K562 (cell line): ENCODE data around the gene NAV2. TPM values are rescaled to one million over a fixed set of nuclear protein-coding genes. Genes with fewer than 3 reads are reported as not detected.

Experiments used
- KAT8 ChIP-seq: fragments of 450-650 bp; IDR thresholded peaks from 2 replicates; pipeline ENCODE4 v1.6.1; 2016; ENCODE audit warnings: low read depth, mild to moderate bottlenecking
- MYC ChIP-seq, 2 experiments: fragments of 250-450 bp in 1 of 2; sonication (Bioruptor Pico) in 1 of 2; IDR thresholded peaks; 2 replicates each; pipeline versions ENCODE4 v1.5.1 to v1.6.1; 2012 to 2021; ENCODE audit warnings: low read depth in 2 of 2, borderline replicate concordance in 1 of 2, improper control_type of control experiment in 1 of 2, low read length in 1 of 2, mild to moderate bottlenecking in 1 of 2, moderate library complexity in 1 of 2
- SAP30 ChIP-seq: fragments of 200-600 bp; sonication (generic); IDR thresholded peaks from 2 replicates; pipeline ENCODE4 v1.6.1; 2012; ENCODE audit warnings: borderline replicate concordance, low read depth, mild to moderate bottlenecking, moderate library complexity, low read length, control low read depth, inconsistent platforms; ENCODE audit not compliant: insufficient read depth, poor library complexity, severe bottlenecking
- ZNF707 ChIP-seq: fragments of 250-450 bp; sonication (Bioruptor Pico); conservative IDR thresholded peaks from 2 replicates; pipeline ENCODE4 v1.8.0; 2022; ENCODE audit warnings: inconsistent platforms, mild to moderate bottlenecking, moderate library complexity
- polyA plus RNA-seq, 8 experiments: library from polyadenylated mRNA; depleted of rRNA in 4 of 8; stranded (reverse) in 5 of 8; unstranded in 3 of 8; fragments of >200 nt; fragmentation: Nextera tagmentation in 2 of 8; fragmentation: Illumina TruSeq in 1 of 8; extraction: Ambion mirVana in 2 of 8; extraction: Trizol in 1 of 8; gene quantifications; 2 replicates each; pipeline versions ENCODE4 v1.2.1 to v1.2.3, GENCODE V29; 2011 to 2014; ENCODE audit warnings: inconsistent platforms in 1 of 8, missing spikeins in 1 of 8
- total RNA-seq, 7 experiments: library from RNA; depleted of rRNA in 6 of 7; stranded (reverse); fragments of >200 nt in 6 of 7; fragmentation: Illumina TruSeq in 2 of 7; extraction: Trizol in 2 of 7; gene quantifications; 2 replicates each; pipeline versions ENCODE4 v1.2.1 to v1.2.3, GENCODE V29; 2011 to 2021; ENCODE audit warnings: low replicate concordance in 1 of 7
- TF ChIP-seq, protein P1 (sequence below): fragments of 250-450 bp; sonication (Bioruptor Pico); IDR thresholded peaks from 2 replicates; pipeline ENCODE4 v1.4.0; 2020
- TF ChIP-seq, protein P2 (sequence below): sonication (generic); formaldehyde crosslinking; IDR thresholded peaks from 2 replicates; pipeline ENCODE4 v1.8.0; 2022; ENCODE audit warnings: mild to moderate bottlenecking, missing genetic modification reagents
- TF ChIP-seq, protein P3 (sequence below), 2 experiments: fragments of 450-650 bp in 1 of 2; sonication (generic) in 1 of 2; formaldehyde crosslinking in 1 of 2; IDR thresholded peaks; 2 replicates each; pipeline versions ENCODE4 v1.7.1 to v1.9.0; 2016 to 2022; ENCODE audit warnings: inconsistent platforms in 1 of 2, mild to moderate bottlenecking in 1 of 2, missing genetic modification reagents in 1 of 2
- TF ChIP-seq, protein P4 (sequence below): fragments of 450-650 bp; IDR thresholded peaks from 2 replicates; pipeline ENCODE4 v1.6.1; 2014; ENCODE audit warnings: low read depth, mild to moderate bottlenecking, moderate library complexity, borderline replicate concordance

NAV2 gene
- total and polyA plus RNA-seq, 9 of the 15 experiments (the other 6 are each of a cell fraction or from before 2014, with no cell fraction given): 0.03 to 0.35 (median 0.05) TPM

DNA sequence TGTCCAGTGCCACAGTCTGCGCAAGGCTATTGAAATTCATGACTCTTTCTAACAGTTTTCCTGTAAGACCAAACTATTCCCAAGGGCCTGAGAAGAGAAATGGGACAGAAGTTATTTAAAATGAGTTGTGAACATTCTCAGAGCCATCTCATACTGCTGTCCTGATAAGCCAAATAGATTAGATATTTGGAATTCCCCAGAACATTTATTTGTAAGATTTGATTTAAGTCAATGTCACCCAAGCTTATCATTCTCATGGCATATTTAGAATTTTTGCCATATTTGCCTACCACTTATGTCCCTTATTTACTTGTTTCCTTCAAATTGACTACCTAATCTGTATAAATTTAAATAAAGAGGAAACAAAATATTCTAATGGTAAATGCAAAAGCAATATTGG, 82.4 kb downstream of the NAV2 start (continued):
- TF ChIP-seq, protein P1, sequence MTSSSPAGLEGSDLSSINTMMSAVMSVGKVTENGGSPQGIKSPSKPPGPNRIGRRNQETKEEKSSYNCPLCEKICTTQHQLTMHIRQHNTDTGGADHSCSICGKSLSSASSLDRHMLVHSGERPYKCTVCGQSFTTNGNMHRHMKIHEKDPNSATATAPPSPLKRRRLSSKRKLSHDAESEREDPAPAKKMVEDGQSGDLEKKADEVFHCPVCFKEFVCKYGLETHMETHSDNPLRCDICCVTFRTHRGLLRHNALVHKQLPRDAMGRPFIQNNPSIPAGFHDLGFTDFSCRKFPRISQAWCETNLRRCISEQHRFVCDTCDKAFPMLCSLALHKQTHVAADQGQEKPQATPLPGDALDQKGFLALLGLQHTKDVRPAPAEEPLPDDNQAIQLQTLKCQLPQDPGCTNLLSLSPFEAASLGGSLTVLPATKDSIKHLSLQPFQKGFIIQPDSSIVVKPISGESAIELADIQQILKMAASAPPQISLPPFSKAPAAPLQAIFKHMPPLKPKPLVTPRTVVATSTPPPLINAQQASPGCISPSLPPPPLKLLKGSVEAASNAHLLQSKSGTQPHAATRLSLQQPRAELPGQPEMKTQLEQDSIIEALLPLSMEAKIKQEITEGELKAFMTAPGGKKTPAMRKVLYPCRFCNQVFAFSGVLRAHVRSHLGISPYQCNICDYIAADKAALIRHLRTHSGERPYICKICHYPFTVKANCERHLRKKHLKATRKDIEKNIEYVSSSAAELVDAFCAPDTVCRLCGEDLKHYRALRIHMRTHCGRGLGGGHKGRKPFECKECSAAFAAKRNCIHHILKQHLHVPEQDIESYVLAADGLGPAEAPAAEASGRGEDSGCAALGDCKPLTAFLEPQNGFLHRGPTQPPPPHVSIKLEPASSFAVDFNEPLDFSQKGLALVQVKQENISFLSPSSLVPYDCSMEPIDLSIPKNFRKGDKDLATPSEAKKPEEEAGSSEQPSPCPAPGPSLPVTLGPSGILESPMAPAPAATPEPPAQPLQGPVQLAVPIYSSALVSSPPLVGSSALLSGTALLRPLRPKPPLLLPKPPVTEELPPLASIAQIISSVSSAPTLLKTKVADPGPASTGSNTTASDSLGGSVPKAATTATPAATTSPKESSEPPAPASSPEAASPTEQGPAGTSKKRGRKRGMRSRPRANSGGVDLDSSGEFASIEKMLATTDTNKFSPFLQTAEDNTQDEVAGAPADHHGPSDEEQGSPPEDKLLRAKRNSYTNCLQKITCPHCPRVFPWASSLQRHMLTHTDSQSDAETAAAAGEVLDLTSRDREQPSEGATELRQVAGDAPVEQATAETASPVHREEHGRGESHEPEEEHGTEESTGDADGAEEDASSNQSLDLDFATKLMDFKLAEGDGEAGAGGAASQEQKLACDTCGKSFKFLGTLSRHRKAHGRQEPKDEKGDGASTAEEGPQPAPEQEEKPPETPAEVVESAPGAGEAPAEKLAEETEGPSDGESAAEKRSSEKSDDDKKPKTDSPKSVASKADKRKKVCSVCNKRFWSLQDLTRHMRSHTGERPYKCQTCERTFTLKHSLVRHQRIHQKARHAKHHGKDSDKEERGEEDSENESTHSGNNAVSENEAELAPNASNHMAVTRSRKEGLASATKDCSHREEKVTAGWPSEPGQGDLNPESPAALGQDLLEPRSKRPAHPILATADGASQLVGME (CRISPR knock-in tag): no peak
- TF ChIP-seq, protein P2, sequence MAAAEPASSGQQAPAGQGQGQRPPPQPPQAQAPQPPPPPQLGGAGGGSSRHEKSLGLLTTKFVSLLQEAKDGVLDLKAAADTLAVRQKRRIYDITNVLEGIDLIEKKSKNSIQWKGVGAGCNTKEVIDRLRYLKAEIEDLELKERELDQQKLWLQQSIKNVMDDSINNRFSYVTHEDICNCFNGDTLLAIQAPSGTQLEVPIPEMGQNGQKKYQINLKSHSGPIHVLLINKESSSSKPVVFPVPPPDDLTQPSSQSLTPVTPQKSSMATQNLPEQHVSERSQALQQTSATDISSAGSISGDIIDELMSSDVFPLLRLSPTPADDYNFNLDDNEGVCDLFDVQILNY (CRISPR knock-in tag): no peak
- TF ChIP-seq, protein P3, sequence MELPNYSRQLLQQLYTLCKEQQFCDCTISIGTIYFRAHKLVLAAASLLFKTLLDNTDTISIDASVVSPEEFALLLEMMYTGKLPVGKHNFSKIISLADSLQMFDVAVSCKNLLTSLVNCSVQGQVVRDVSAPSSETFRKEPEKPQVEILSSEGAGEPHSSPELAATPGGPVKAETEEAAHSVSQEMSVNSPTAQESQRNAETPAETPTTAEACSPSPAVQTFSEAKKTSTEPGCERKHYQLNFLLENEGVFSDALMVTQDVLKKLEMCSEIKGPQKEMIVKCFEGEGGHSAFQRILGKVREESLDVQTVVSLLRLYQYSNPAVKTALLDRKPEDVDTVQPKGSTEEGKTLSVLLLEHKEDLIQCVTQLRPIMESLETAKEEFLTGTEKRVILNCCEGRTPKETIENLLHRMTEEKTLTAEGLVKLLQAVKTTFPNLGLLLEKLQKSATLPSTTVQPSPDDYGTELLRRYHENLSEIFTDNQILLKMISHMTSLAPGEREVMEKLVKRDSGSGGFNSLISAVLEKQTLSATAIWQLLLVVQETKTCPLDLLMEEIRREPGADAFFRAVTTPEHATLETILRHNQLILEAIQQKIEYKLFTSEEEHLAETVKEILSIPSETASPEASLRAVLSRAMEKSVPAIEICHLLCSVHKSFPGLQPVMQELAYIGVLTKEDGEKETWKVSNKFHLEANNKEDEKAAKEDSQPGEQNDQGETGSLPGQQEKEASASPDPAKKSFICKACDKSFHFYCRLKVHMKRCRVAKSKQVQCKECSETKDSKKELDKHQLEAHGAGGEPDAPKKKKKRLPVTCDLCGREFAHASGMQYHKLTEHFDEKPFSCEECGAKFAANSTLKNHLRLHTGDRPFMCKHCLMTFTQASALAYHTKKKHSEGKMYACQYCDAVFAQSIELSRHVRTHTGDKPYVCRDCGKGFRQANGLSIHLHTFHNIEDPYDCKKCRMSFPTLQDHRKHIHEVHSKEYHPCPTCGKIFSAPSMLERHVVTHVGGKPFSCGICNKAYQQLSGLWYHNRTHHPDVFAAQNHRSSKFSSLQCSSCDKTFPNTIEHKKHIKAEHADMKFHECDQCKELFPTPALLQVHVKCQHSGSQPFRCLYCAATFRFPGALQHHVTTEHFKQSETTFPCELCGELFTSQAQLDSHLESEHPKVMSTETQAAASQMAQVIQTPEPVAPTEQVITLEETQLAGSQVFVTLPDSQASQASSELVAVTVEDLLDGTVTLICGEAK (IDR thresholded peaks at IDR 0.05): no peak
- TF ChIP-seq, protein P3 (CRISPR knock-in tag; IDR thresholded peaks at IDR 0.05): no peak
- TF ChIP-seq KAT8: no peak
- TF ChIP-seq, protein P4, sequence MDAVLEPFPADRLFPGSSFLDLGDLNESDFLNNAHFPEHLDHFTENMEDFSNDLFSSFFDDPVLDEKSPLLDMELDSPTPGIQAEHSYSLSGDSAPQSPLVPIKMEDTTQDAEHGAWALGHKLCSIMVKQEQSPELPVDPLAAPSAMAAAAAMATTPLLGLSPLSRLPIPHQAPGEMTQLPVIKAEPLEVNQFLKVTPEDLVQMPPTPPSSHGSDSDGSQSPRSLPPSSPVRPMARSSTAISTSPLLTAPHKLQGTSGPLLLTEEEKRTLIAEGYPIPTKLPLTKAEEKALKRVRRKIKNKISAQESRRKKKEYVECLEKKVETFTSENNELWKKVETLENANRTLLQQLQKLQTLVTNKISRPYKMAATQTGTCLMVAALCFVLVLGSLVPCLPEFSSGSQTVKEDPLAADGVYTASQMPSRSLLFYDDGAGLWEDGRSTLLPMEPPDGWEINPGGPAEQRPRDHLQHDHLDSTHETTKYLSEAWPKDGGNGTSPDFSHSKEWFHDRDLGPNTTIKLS: no peak
- TF ChIP-seq SAP30: no peak
- no peak for TF ChIP-seq ZNF707 (CRISPR knock-in tag)
- TF ChIP-seq MYC (IDR thresholded peaks at IDR 0.05; ENCODE audit: low read depth, low read length): no peak
- no peak for TF ChIP-seq MYC (CRISPR knock-in tag; IDR thresholded peaks at IDR 0.05; ENCODE audit: borderline replicate concordance, low read depth)
